ENCODE results near the gene RNF167.
"Not testable (repeated sequence)": the region's sequence is repeated elsewhere in the genome, so short reads cannot be mapped to it uniquely, and the experiment has no call there.

RNF167 gene

GRCh38 chr17:4913994-4914393 lies 26.1 kb upstream of the RNF167 start:
- TF ChIP-seq JUND (IDR thresholded peaks at IDR 0.05; ENCODE audit: low read depth) = no peak
- DNase-seq (ENCODE audit: low read depth in 1 of 2, low spot score in 1 of 2) = peak in 1 of 2 experiments; percentile 32
- in situ Hi-C loops (cut with HindIII; ENCODE audit: low pct_unique_long_range_greater_than_20kb, low sequenced_read_pairs) = no loop called here

- in situ Hi-C loops (cut with HindIII; ENCODE audit: low pct_unique_long_range_greater_than_20kb, low sequenced_read_pairs); DNase-seq (ENCODE audit: low read depth in 1 of 2, low spot score in 1 of 2): not testable (repeated sequence)
Measured at GRCh38 chr17:4914551-4914950, 25.5 kb upstream of the RNF167 start.

GRCh38 chr17:4919511-4920047 lies 20.5 kb upstream of the RNF167 start:
- DNase-seq (ENCODE audit: low read depth in 1 of 2, low spot score in 1 of 2) = no peak
- in situ Hi-C loops (cut with HindIII; ENCODE audit: low pct_unique_long_range_greater_than_20kb, low sequenced_read_pairs) = no loop called here
- no peak for TF ChIP-seq JUND (IDR thresholded peaks at IDR 0.05; ENCODE audit: low read depth)

DNA sequence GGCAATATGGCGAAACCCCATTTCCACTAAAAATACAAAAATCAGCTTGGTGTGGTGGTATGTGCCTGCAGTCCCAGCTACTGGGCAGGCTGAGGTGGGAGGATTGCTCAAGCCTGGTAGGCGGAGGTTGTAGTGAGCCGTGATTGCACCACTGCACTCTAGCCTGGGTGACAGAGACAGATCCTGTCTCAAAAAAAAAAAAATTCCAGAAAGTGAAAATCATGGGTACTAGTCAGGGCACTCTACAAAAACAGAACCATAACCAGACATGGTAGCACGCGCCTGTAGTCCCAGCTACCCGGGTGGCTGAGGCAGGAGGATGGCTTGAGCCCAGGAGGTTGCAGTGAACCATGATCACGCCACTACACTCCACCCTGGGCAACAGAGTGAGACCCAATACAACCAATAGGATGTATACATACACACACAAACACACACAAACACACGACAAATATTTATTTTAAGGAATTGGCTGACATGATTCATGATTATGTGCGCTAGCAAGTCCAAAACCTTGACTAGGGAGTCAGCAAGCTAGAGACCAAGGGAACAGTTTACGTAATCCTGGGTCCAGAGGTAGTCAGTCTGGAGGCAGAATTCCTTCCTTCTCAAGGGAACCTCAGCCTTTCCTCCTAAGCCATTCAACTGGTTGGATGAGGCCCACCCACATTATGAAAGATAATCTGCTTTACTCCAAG lies 19.6 kb upstream of the RNF167 start:
- DNase-seq (ENCODE audit: low read depth in 1 of 2, low spot score in 1 of 2) = no peak
- in situ Hi-C loops (cut with HindIII; ENCODE audit: low pct_unique_long_range_greater_than_20kb, low sequenced_read_pairs) = no loop called here
- no peak for TF ChIP-seq JUND (IDR thresholded peaks at IDR 0.05; ENCODE audit: low read depth)

DNA sequence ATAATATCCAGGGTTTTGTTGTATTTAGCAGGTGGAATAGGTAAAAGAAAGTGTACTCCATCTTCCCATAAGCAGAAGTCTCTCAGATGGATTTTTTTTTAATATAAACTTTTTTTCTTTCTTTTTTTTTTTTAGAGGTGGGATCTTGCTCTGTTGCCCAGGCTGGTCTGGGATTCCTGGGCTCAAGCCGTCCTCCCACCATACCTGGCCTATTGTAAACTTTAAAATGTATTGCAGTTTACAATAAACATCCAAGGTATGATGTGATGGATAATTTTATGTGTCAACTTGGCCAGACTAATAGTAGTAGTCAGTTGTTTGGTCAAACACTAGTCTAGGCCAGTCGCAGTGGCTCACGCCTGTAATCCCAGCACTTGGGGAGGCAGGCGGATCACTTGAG lies 18.7 kb upstream of the RNF167 start:
- TF ChIP-seq JUND (IDR thresholded peaks at IDR 0.05; ENCODE audit: low read depth) = no peak
- in situ Hi-C loops (cut with HindIII; ENCODE audit: low pct_unique_long_range_greater_than_20kb, low sequenced_read_pairs) = no loop called here
- DNase-seq (ENCODE audit: low read depth in 1 of 2, low spot score in 1 of 2) = no peak

GRCh38 chr17:4926577-4927335 lies 13.3 kb upstream of the RNF167 start:
- in situ Hi-C loops (cut with HindIII; ENCODE audit: low pct_unique_long_range_greater_than_20kb, low sequenced_read_pairs); DNase-seq (ENCODE audit: low read depth in 1 of 2, low spot score in 1 of 2): not testable (repeated sequence)

GRCh38 chr17:4928881-4929280 lies 11.2 kb upstream of the RNF167 start:
- in situ Hi-C loops (cut with HindIII; ENCODE audit: low pct_unique_long_range_greater_than_20kb, low sequenced_read_pairs) = no loop called here
- no peak for TF ChIP-seq JUND (IDR thresholded peaks at IDR 0.05; ENCODE audit: low read depth)

DNA sequence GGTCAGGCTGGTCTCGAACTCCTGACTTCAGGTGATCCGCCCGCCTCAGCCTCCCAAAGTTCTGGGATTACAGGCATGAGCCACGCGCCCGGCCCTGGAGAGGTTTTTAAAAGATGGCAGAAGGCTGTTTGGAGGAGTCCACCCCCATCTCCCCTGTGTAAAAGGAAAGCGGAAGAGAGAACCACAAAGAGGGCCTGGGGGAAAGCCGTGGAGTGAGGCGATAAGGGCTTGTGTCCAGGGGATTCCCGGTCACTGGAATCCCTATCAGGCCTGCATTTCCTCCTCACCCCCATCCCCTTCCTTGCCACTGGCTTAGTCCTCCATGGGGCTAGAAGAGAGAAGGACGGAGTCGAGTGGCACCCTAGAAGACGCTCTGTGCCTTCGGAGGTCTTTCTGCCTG lies 8.1 kb upstream of the RNF167 start, which contains the start of gene GP1BA:
Gene GP1BA, plus strand, starts transcription at position 315 of the 400 bp plus-strand sequence. CDS start 328 bp downstream, outside the sequence.
- no peak for TF ChIP-seq JUND (IDR thresholded peaks at IDR 0.05; ENCODE audit: low read depth)
- in situ Hi-C loops (cut with HindIII; ENCODE audit: low pct_unique_long_range_greater_than_20kb, low sequenced_read_pairs) = no loop called here
- DNase-seq (ENCODE audit: low read depth in 1 of 2, low spot score in 1 of 2) = no peak

More at GRCh38 chr17:4928881-4929280, 11.2 kb upstream of the RNF167 start:
- DNase-seq (ENCODE audit: low read depth in 1 of 2, low spot score in 1 of 2) = no peak

GRCh38 chr17:4932756-4933155 lies 7.3 kb upstream of the RNF167 start:
- no peak for TF ChIP-seq JUND (IDR thresholded peaks at IDR 0.05; ENCODE audit: low read depth)
- DNase-seq (ENCODE audit: low read depth in 1 of 2, low spot score in 1 of 2) = no peak
- in situ Hi-C loops (cut with HindIII; ENCODE audit: low pct_unique_long_range_greater_than_20kb, low sequenced_read_pairs) = no loop called here

DNA sequence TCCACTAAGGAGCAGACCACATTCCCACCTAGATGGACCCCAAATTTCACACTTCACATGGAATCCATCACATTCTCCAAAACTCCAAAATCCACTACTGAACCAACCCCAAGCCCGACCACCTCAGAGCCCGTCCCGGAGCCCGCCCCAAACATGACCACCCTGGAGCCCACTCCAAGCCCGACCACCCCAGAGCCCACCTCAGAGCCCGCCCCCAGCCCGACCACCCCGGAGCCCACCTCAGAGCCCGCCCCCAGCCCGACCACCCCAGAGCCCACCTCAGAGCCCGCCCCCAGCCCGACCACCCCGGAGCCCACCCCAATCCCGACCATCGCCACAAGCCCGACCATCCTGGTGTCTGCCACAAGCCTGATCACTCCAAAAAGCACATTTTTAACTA lies 6.4 kb upstream of the RNF167 start:
- TF ChIP-seq JUND (IDR thresholded peaks at IDR 0.05; ENCODE audit: low read depth) = no peak
- no peak for DNase-seq (ENCODE audit: low read depth in 1 of 2, low spot score in 1 of 2)
- in situ Hi-C loops (cut with HindIII; ENCODE audit: low pct_unique_long_range_greater_than_20kb, low sequenced_read_pairs) = no loop called here

- peak in 1 of 2 experiments; percentile 50 for DNase-seq (ENCODE audit: low read depth in 1 of 2, low spot score in 1 of 2)
- in situ Hi-C loops (cut with HindIII; ENCODE audit: low pct_unique_long_range_greater_than_20kb, low sequenced_read_pairs) = no loop called here
- no peak for TF ChIP-seq JUND (IDR thresholded peaks at IDR 0.05; ENCODE audit: low read depth)
Measured at GRCh38 chr17:4934173-4934979, 5.7 kb upstream of the RNF167 start.

GRCh38 chr17:4935650-4936049 lies 4.4 kb upstream of the RNF167 start:
- DNase-seq (ENCODE audit: low read depth in 1 of 2, low spot score in 1 of 2) = no peak
- TF ChIP-seq JUND (IDR thresholded peaks at IDR 0.05; ENCODE audit: low read depth) = no peak
- in situ Hi-C loops (cut with HindIII; ENCODE audit: low pct_unique_long_range_greater_than_20kb, low sequenced_read_pairs) = no loop called here
